Choroid plexus epithelial cell (primary cell): Measurements from ENCODE around the gene CFAP54.
"Not testable (repeated sequence)": the region's sequence is repeated elsewhere in the genome, so short reads cannot be mapped to it uniquely, and the experiment has no call there.

ENCODE experiments used
- DNase-seq: peaks from one replicate; pipeline ENCODE4 v3.0.0-alpha.2; 2010; ENCODE audit warnings: low read depth
- H3K4me3 ChIP-seq: 2 replicates; pipeline ENCODE4 v1.5.1; 2011; ENCODE audit warnings: low read depth, mild to moderate bottlenecking, control low read depth, low read length, moderate library complexity
- CTCF ChIP-seq: conservative IDR thresholded peaks from 2 replicates; pipeline ENCODE4 v1.5.1; 2011; ENCODE audit warnings: low read depth, mild to moderate bottlenecking, control low read depth, inconsistent platforms, low read length, moderate library complexity

The CFAP54 gene

GRCh38 chr12:96669786-96670185, 180.4 kb downstream of the CFAP54 start:
- H3K4me3 ChIP-seq, result no peak overlapping the region
- DNase-seq, result no peak
- TF ChIP-seq CTCF, result no peak

- no peak for TF ChIP-seq CTCF
- no peak for DNase-seq
- no peak overlapping the region for H3K4me3 ChIP-seq
These were observed 181.0 kb downstream of the CFAP54 start for GRCh38 chr12:96670334-96670899.

- not testable (repeated sequence) for H3K4me3 ChIP-seq, DNase-seq
These were observed 186.1 kb downstream of the CFAP54 start for GRCh38 chr12:96675519-96675918.

GRCh38 chr12:96677363-96677762, 188.0 kb downstream of the CFAP54 start:
- no peak for DNase-seq
- no peak overlapping the region for H3K4me3 ChIP-seq
- TF ChIP-seq CTCF, result no peak

GRCh38 chr12:96687719-96688118, 198.3 kb downstream of the CFAP54 start:
- DNase-seq, result no peak
- no peak overlapping the region for H3K4me3 ChIP-seq
- TF ChIP-seq CTCF, result no peak

- DNase-seq, result peak; percentile 3
- peak; percentile 27 for TF ChIP-seq CTCF
- no peak overlapping the region for H3K4me3 ChIP-seq
These were observed 209.1 kb downstream of the CFAP54 start for GRCh38 chr12:96698521-96698920.

- no peak for DNase-seq
- H3K4me3 ChIP-seq, result no peak overlapping the region
- TF ChIP-seq CTCF, result no peak
These were observed 209.6 kb downstream of the CFAP54 start for GRCh38 chr12:96698965-96699364.

GRCh38 chr12:96701856-96702255, 212.5 kb downstream of the CFAP54 start:
- DNase-seq, result no peak
- no peak overlapping the region for H3K4me3 ChIP-seq
- no peak for TF ChIP-seq CTCF
